Right cardiac atrium (tissue), 5 donors: ENCODE results near the gene ANO10. TPM values are rescaled to one million over a fixed set of nuclear protein-coding genes. Genes with fewer than 3 reads are reported as not detected.

Experiments used
- ATAC-seq, 2 donors: fragments of 200-7000 bp; cut with Tn5 transposase; one replicate each; pipeline versions ENCODE4 v1.8.0 to v1.9.1; 2020; ENCODE audit warnings: moderate library complexity in 2 of 2, mild to moderate bottlenecking in 1 of 2
- DNase-seq, 3 donors: peaks; one replicate each; pipeline ENCODE4 v3.0.0-alpha.2; 2020
- H3K27ac ChIP-seq: one replicate; pipeline ENCODE4 v1.5.1; 2013; ENCODE audit warnings: mild to moderate bottlenecking, low read length, control low read depth, moderate library complexity
- H3K27me3 ChIP-seq: one replicate; pipeline ENCODE4 v1.6.1; 2013; ENCODE audit not compliant: control insufficient read depth, insufficient read depth
- H3K4me1 ChIP-seq: one replicate; pipeline ENCODE4 v1.6.1; 2013; ENCODE audit warnings: low read length; ENCODE audit not compliant: control insufficient read depth, insufficient read depth
- H3K4me3 ChIP-seq: one replicate; pipeline ENCODE4 v1.5.1; 2013; ENCODE audit warnings: low read length, control low read depth
- H3K9me3 ChIP-seq: one replicate; pipeline ENCODE4 v1.6.1; 2013; ENCODE audit warnings: low read length; ENCODE audit not compliant: control insufficient read depth
- WGBS: extraction: QIAGEN DNeasy Blood & Tissue Kit; methylation state at CpG from one replicate; pipeline ENCODE4 v1.1.7; 2013; 5-methylcytosine and 5-hydroxymethylcytosine counted together
- intact Hi-C, 4 donors: fragments of 100-400 bp; cut with DNase I; formaldehyde crosslinking; loops; one replicate each; pipeline versions ENCODE4 v1.11.0 to v1.14.0; 2022 to 2023
- polyA plus RNA-seq: library from polyadenylated mRNA; stranded (reverse); fragments of 200-250 nt; gene quantifications from one replicate; pipeline ENCODE4 v1.2.3, GENCODE V29; 2013
- total RNA-seq, 4 donors: library from RNA; stranded (reverse); fragmentation: NEBNext Ultra II Directional; extraction: Animal tissue kit (Norgen Biotek cat#: 25700); gene quantifications; one replicate each; pipeline ENCODE4 v1.2.1, GENCODE V29; 2021
- donor health status: healthy with polysubstance abuse.
- donor health status: DM: no; HTN: yes; CAD: no.
- donor health status: DM: no; HTN: no; CAD: no.
- donor health status: DM: no; HTN: yes; CAD: no; lungs with severe emphysema.
- donor health status: DM: yes; HTN: yes; CAD: no.

Gene ANO10
- total and polyA plus RNA-seq, 5 donors: 9.3 to 16.5 (median 15.8) TPM

- H3K9me3 ChIP-seq: no peaks in the 10 kb centered on the region
- H3K27ac ChIP-seq: no peak overlapping the region
- ATAC-seq (no peak), DNase-seq (no peak)
- H3K4me3 ChIP-seq: no peak overlapping the region
- WGBS: 88% methylated on average over 6 of the region's 6 CpGs
- H3K4me1 ChIP-seq: peaks cover 4% of the 10 kb centered on the region
- intact Hi-C loops: loop anchor here in 1 of 4 donors (5.0 kb wide), 1 partner anchor 68 kb away; the partner anchor contains the start of gene ABHD5
- H3K27me3 ChIP-seq: no peaks in the 10 kb centered on the region
These were observed 3.0 kb upstream of the ANO10 start for GRCh38 chr3:43624619-43625305.

- no peaks in the 10 kb centered on the region for H3K27me3 ChIP-seq
- 12% methylated on average over 24 of the region's 24 CpGs for WGBS
- H3K9me3 ChIP-seq: no peaks in the 10 kb centered on the region
- ATAC-seq (peak in 1 of 2 donors; percentile 0), DNase-seq (peak in 2 of 3 donors; percentile 35 to 64)
- H3K27ac ChIP-seq: peak overlapping the region; percentile 63
- peak overlapping the region; percentile 77 for H3K4me3 ChIP-seq
- peaks cover 4% of the 10 kb centered on the region for H3K4me1 ChIP-seq
- intact Hi-C loops: loop anchor here in 1 of 4 donors (5.0 kb wide), 1 partner anchor 71 kb away; the partner anchor contains the start of gene ABHD5
These were observed 768 bp downstream of the ANO10 start for GRCh38 chr3:43620831-43621655.

GRCh38 chr3:43619588-43619987 is 2.2 kb downstream of the ANO10 start:
- ATAC-seq: no peak
- Histone ChIP-seq H3K4me3 (no peak overlapping the region), H3K27me3 (no peaks in the 10 kb centered on the region), H3K9me3 (no peaks in the 10 kb centered on the region), H3K27ac (no peak overlapping the region), H3K4me1 (peaks cover 4% of the 10 kb centered on the region)
- 95% methylated on average over 5 of the region's 5 CpGs for WGBS
- intact Hi-C loops: no loop called here
- no peak for DNase-seq

GRCh38 chr3:43618142-43618541 is 3.7 kb downstream of the ANO10 start:
- peaks cover 4% of the 10 kb centered on the region for H3K4me1 ChIP-seq
- intact Hi-C loops: no loop called here
- no peaks in the 10 kb centered on the region for H3K9me3 ChIP-seq
- 82% methylated on average over 1 of the region's 1 CpG for WGBS
- no peaks in the 10 kb centered on the region for H3K27me3 ChIP-seq
- H3K27ac ChIP-seq: no peak overlapping the region
- DNase-seq (no peak), ATAC-seq (no peak)
- H3K4me3 ChIP-seq: no peak overlapping the region

- Histone ChIP-seq H3K27ac (no peak overlapping the region), H3K4me1 (no peaks in the 10 kb centered on the region), H3K9me3 (no peaks in the 10 kb centered on the region), H3K27me3 (no peaks in the 10 kb centered on the region), H3K4me3 (no peak overlapping the region)
- 90% methylated on average over 5 of the region's 5 CpGs for WGBS
- no peak for DNase-seq
- no peak for ATAC-seq
- intact Hi-C loops: no loop called here
These were observed 5.8 kb downstream of the ANO10 start for GRCh38 chr3:43616034-43616433.

GRCh38 chr3:43615133-43615532 is 6.7 kb downstream of the ANO10 start:
- no peak overlapping the region for H3K27ac ChIP-seq
- H3K4me1 ChIP-seq: no peaks in the 10 kb centered on the region
- H3K9me3 ChIP-seq: no peaks in the 10 kb centered on the region
- no peak for DNase-seq
- 97% methylated on average over 1 of the region's 1 CpG for WGBS
- H3K27me3 ChIP-seq: no peaks in the 10 kb centered on the region
- ATAC-seq: no peak
- no peak overlapping the region for H3K4me3 ChIP-seq
- intact Hi-C loops: no loop called here

GRCh38 chr3:43613976-43614375 is 7.8 kb downstream of the ANO10 start:
- DNase-seq (no peak), ATAC-seq (no peak)
- Histone ChIP-seq H3K4me1 (no peaks in the 10 kb centered on the region), H3K27ac (no peak overlapping the region), H3K4me3 (no peak overlapping the region), H3K27me3 (no peaks in the 10 kb centered on the region), H3K9me3 (no peaks in the 10 kb centered on the region)
- 95% methylated on average over 5 of the region's 5 CpGs for WGBS
- intact Hi-C loops: no loop called here

- H3K9me3 ChIP-seq: no peaks in the 10 kb centered on the region
- no peak for DNase-seq
- no peak overlapping the region for H3K4me3 ChIP-seq
- intact Hi-C loops: no loop called here
- no peak for ATAC-seq
- H3K27ac ChIP-seq: no peak overlapping the region
- no peaks in the 10 kb centered on the region for H3K4me1 ChIP-seq
- no peaks in the 10 kb centered on the region for H3K27me3 ChIP-seq
These were observed 9.4 kb downstream of the ANO10 start for GRCh38 chr3:43612419-43612818.

GRCh38 chr3:43609406-43609805 is 12.4 kb downstream of the ANO10 start:
- H3K4me1 ChIP-seq: no peaks in the 10 kb centered on the region
- intact Hi-C loops: no loop called here
- no peak overlapping the region for H3K27ac ChIP-seq
- no peak overlapping the region for H3K4me3 ChIP-seq
- H3K27me3 ChIP-seq: no peaks in the 10 kb centered on the region
- DNase-seq (no peak), ATAC-seq (no peak)
- H3K9me3 ChIP-seq: no peaks in the 10 kb centered on the region
- WGBS: 97% methylated on average over 1 of the region's 1 CpG

- H3K9me3 ChIP-seq: no peaks in the 10 kb centered on the region
- H3K27ac ChIP-seq: no peak overlapping the region
- no peak for DNase-seq
- no peaks in the 10 kb centered on the region for H3K27me3 ChIP-seq
- intact Hi-C loops: no loop called here
- H3K4me3 ChIP-seq: no peak overlapping the region
- no peak for ATAC-seq
- WGBS: 88% methylated on average over 1 of the region's 1 CpG
- no peaks in the 10 kb centered on the region for H3K4me1 ChIP-seq
These were observed 13.1 kb downstream of the ANO10 start for GRCh38 chr3:43608751-43609150.

- Histone ChIP-seq H3K27ac (no peak overlapping the region), H3K4me3 (no peak overlapping the region), H3K4me1 (no peaks in the 10 kb centered on the region), H3K9me3 (no peaks in the 10 kb centered on the region), H3K27me3 (no peaks in the 10 kb centered on the region)
- DNase-seq (no peak), ATAC-seq (no peak)
- intact Hi-C loops: no loop called here
- 77% methylated on average over 2 of the region's 2 CpGs for WGBS
These were observed 15.5 kb downstream of the ANO10 start for GRCh38 chr3:43606284-43606683.
